ENCODE data around the gene PSTPIP2.

DNA sequence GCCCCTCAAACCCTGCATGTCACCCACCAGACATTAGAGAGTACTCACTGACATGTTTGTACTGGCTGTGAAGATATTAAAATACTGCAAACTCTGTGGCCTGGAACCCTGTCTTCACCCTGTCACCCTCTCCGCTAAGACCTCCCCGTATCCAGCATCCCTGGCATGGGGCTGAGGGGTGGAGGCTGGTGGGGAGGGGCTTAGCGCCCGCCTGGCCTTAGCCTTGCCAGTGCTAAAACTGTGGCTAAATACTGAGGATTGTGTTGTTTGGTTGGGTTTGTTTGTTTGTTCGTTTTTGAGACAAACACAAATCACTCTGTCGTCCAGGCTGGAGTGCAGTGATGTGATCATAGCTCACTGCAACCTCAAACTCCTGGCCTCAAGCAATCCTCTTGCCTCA is 1.8 kb downstream of the PSTPIP2 start:
- no peak for TF ChIP-seq MAZ (IDR thresholded peaks at IDR 0.05; ENCODE audit: borderline replicate concordance, low read depth, low read length)
- TF ChIP-seq, protein P1, sequence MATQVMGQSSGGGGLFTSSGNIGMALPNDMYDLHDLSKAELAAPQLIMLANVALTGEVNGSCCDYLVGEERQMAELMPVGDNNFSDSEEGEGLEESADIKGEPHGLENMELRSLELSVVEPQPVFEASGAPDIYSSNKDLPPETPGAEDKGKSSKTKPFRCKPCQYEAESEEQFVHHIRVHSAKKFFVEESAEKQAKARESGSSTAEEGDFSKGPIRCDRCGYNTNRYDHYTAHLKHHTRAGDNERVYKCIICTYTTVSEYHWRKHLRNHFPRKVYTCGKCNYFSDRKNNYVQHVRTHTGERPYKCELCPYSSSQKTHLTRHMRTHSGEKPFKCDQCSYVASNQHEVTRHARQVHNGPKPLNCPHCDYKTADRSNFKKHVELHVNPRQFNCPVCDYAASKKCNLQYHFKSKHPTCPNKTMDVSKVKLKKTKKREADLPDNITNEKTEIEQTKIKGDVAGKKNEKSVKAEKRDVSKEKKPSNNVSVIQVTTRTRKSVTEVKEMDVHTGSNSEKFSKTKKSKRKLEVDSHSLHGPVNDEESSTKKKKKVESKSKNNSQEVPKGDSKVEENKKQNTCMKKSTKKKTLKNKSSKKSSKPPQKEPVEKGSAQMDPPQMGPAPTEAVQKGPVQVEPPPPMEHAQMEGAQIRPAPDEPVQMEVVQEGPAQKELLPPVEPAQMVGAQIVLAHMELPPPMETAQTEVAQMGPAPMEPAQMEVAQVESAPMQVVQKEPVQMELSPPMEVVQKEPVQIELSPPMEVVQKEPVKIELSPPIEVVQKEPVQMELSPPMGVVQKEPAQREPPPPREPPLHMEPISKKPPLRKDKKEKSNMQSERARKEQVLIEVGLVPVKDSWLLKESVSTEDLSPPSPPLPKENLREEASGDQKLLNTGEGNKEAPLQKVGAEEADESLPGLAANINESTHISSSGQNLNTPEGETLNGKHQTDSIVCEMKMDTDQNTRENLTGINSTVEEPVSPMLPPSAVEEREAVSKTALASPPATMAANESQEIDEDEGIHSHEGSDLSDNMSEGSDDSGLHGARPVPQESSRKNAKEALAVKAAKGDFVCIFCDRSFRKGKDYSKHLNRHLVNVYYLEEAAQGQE (IDR thresholded peaks at IDR 0.05) = no peak
